Mesodermal cell (in vitro differentiated cells): Measurements from ENCODE around the gene FAM124A.

Experiments
- H3K27ac ChIP-seq: 2 replicates; pipeline ENCODE4 v1.7.0; 2013; ENCODE audit warnings: mild to moderate bottlenecking, low read depth, low read length, moderate library complexity; ENCODE audit not compliant: severe bottlenecking
- H3K36me3 ChIP-seq: 2 replicates; pipeline ENCODE4 v1.7.1; 2013; ENCODE audit warnings: mild to moderate bottlenecking, low read length, moderate library complexity; ENCODE audit not compliant: control insufficient read depth, insufficient read depth
- H3K4me1 ChIP-seq: one replicate; pipeline ENCODE4 v1.7.1; 2013; ENCODE audit warnings: mild to moderate bottlenecking, low read length; ENCODE audit not compliant: insufficient read depth, control insufficient read depth, poor library complexity, severe bottlenecking
- H3K4me3 ChIP-seq: 2 replicates; pipeline ENCODE4 v1.7.0; 2013; ENCODE audit warnings: low read length, control low read depth, mild to moderate bottlenecking; ENCODE audit not compliant: insufficient read depth, poor library complexity, severe bottlenecking; ENCODE audit errors: extremely low read depth
- H3K9me3 ChIP-seq: 2 replicates; pipeline ENCODE4 v1.7.1; 2013; ENCODE audit warnings: mild to moderate bottlenecking, low read length, moderate library complexity; ENCODE audit not compliant: control insufficient read depth
- WGBS, 2 experiments: methylation state at CpG; one replicate each; pipeline ENCODE4 v1.1.5; 2013; ENCODE audit warnings: missing lambda C conversion rate in 2 of 2; ENCODE audit not compliant: insufficient coverage in 2 of 2; 5-methylcytosine and 5-hydroxymethylcytosine counted together

The FAM124A gene

GRCh38 chr13:51193387-51193786 lies 28.8 kb upstream of the FAM124A start:
- Histone ChIP-seq H3K27ac (no peak overlapping the region), H3K4me1 (no peaks in the 10 kb centered on the region), H3K4me3 (no peak overlapping the region), H3K36me3 (no peaks in the 10 kb centered on the region), H3K9me3 (no peaks in the 10 kb centered on the region)
- WGBS, 2 experiments, result 90 to 100% methylated on average over 2 of the region's 2 CpGs

DNA sequence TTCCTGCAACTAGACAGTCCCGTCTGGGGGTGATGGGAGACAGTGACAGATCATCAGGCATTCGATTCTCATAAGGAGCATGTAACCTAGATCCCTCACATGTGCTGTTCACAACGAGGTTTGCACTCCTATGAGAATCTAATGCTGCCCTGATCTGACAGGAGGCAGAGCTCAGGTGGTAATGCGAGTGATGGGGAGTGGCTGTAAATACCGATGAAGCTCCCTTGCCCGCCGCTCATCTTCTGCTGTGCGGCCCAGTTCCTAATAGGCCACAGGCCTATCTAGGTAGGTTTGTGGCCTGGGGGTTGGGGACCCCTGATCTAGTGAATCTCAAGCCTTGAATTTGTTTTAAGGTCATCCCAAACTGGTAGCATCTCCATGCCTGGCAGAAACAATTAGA lies 27.3 kb upstream of the FAM124A start:
- H3K36me3 ChIP-seq, result no peaks in the 10 kb centered on the region
- no peak overlapping the region for H3K4me3 ChIP-seq
- no peaks in the 10 kb centered on the region for H3K4me1 ChIP-seq
- 84 to 93% methylated on average over 3 of the region's 8 CpGs for WGBS, 2 experiments
- H3K9me3 ChIP-seq, result no peaks in the 10 kb centered on the region
- no peak overlapping the region for H3K27ac ChIP-seq

DNA sequence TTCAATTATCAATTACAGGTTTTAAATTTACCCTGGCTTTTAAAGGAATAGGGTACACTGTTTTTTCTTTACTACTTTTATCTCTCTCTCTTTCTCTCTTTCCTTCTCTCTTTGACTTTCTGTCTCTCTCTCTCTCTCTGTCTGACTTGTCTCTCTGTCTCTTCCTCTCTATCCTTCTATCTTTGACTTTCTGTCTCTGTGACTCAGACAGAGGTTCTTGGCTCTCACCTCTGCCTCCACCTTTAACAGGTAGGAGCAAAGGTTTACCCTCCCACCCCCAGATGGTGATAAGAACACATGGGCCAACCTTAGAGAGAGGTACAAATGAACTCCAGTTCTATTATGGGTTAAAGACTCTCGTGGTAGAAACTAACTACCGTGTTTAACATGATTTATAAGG lies 20.3 kb upstream of the FAM124A start:
- WGBS, 2 experiments, result no CpG with 5 or more reads among the region's 2 CpGs
- H3K9me3 ChIP-seq, result no peaks in the 10 kb centered on the region
- H3K4me3 ChIP-seq, result no peak overlapping the region
- no peaks in the 10 kb centered on the region for H3K4me1 ChIP-seq
- no peak overlapping the region for H3K27ac ChIP-seq
- H3K36me3 ChIP-seq, result no peaks in the 10 kb centered on the region

DNA sequence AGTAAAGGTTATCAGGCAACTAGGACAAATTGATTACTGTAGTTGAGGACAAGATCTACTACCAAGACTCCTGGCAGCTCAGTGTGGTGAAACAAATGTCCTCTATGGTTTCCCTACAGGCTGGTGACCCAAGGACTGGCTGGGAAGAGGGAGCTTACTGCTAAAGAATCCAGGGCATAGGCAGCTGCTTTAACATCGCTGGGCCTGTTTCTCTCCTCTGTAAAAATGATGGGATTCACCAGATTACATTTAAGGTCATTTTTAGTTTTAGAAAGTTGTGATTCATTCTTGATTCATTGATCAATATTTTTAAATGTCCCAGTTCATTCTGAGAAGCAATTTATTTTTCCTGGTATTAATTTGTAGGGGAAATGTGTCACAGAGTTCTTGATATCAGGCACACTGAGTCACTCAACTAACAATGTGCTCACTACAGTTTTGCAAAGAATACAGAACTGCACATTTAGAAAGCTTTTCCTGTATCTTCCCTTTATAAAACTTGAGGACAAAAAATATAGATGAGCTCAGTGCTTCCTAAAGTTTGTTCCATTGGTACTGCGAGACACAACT lies 19.6 kb upstream of the FAM124A start:
- Histone ChIP-seq H3K4me3 (no peak overlapping the region), H3K9me3 (no peaks in the 10 kb centered on the region), H3K27ac (no peak overlapping the region), H3K36me3 (no peaks in the 10 kb centered on the region), H3K4me1 (no peaks in the 10 kb centered on the region)
- no CpG with 5 or more reads among the region's 2 CpGs for WGBS, 2 experiments

- no CpG with 5 or more reads among the region's 3 CpGs for WGBS, 2 experiments
- H3K4me1 ChIP-seq, result no peaks in the 10 kb centered on the region
- H3K4me3 ChIP-seq, result no peak overlapping the region
- no peaks in the 10 kb centered on the region for H3K36me3 ChIP-seq
- no peak overlapping the region for H3K27ac ChIP-seq
- no peaks in the 10 kb centered on the region for H3K9me3 ChIP-seq
Measured at GRCh38 chr13:51206584-51206983, 15.6 kb upstream of the FAM124A start.

DNA sequence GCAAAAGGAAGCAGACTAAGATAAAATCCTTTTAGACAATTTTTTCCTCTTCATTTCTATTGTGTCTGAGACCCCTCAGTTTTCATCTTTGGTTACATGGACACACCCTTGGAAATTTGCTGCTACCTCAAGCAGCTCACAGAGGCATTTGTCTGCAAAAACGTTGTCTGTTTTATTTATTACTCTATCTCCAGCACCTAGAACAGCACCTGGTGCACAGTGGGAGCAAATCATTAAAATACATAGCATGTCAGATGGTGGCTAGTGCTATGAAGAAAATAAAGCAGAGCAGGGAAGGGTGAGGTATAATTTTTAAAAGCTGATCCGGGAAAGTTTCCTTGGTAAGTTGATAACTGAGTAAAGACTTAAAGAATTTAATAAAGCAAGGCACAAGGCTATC lies 14.3 kb upstream of the FAM124A start:
- no peak overlapping the region for H3K4me3 ChIP-seq
- H3K36me3 ChIP-seq, result no peaks in the 10 kb centered on the region
- no peak overlapping the region for H3K27ac ChIP-seq
- H3K9me3 ChIP-seq, result no peaks in the 10 kb centered on the region
- no peaks in the 10 kb centered on the region for H3K4me1 ChIP-seq
- 83 to 88% methylated on average over 1 of the region's 2 CpGs for WGBS, 2 experiments

DNA sequence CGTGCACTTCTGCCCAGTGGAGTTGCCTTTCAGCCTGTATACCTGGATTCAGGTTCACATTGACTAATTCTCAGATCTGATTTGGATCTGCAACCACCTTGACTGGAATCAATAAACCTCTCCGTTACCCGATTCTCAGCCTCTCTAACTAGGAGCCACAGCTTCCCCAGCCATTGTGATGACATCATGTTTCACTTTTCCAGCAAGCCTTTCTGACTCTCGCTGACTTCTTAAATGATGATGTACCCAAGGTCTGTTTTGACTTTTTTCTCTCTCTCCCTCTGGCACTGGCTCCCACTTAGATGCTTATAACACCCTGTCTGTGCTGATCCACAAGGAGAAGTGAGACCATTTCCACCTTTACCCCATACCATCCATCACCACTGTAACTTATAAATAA lies 13.5 kb upstream of the FAM124A start:
- Histone ChIP-seq H3K27ac (no peak overlapping the region), H3K4me1 (no peaks in the 10 kb centered on the region), H3K9me3 (no peaks in the 10 kb centered on the region), H3K36me3 (no peaks in the 10 kb centered on the region), H3K4me3 (no peak overlapping the region)
- 77 to 90% methylated on average over 4 of the region's 4 CpGs for WGBS, 2 experiments

DNA sequence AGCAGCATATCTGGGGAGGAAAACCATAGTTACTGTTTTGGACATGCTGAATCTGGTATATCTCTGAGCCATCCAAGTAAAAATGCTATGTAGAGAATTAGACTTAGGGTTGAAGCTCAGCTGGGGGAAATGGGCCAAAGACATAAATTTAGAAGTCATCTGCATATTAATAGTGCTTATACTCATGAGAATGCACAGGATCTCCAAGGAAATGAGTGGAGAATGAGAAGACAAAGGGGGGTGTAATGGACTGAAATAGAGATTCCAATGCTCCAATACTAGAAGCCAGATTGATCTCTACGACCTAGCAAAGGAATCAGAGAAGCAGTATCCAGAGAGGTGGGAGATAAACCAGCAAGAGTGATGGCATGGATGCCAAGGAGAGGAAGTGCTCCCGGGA lies 10.3 kb upstream of the FAM124A start:
- Histone ChIP-seq H3K27ac (no peak overlapping the region), H3K4me3 (no peak overlapping the region), H3K9me3 (no peaks in the 10 kb centered on the region), H3K4me1 (no peaks in the 10 kb centered on the region), H3K36me3 (no peaks in the 10 kb centered on the region)
- WGBS, 2 experiments, result 33 to 50% methylated on average over 1 of the region's 2 CpGs

DNA sequence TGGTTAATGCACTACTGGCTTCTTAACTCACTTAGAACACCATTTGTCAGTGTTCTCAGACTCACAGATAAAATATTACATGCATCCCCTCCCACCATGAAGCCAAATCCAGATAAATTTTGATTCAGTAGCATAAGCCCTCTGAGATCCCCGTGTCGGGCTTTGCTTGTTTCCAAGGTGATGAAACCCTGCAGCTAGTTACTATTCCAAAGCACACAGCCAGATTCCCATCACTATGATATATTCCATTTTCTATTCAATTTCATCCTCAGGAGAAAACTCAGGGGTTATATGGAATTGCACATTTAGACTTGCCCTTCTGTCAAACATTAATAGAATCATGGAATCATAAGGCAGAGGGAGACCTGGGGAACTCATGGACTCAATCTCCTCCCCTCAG lies 9.4 kb upstream of the FAM124A start:
- Histone ChIP-seq H3K36me3 (no peaks in the 10 kb centered on the region), H3K4me1 (no peaks in the 10 kb centered on the region), H3K27ac (no peak overlapping the region), H3K9me3 (no peaks in the 10 kb centered on the region), H3K4me3 (no peak overlapping the region)
- 78 to 83% methylated on average over 2 of the region's 2 CpGs for whole genome bisulfite sequencing, 2 experiments

- H3K4me3 ChIP-seq, result no peak overlapping the region
- no peaks in the 10 kb centered on the region for H3K4me1 ChIP-seq
- H3K27ac ChIP-seq, result no peak overlapping the region
- 80 to 96% methylated on average over 1 to 3 of the region's 6 CpGs for WGBS, 2 experiments
- H3K36me3 ChIP-seq, result no peaks in the 10 kb centered on the region
- no peaks in the 10 kb centered on the region for H3K9me3 ChIP-seq
Measured at GRCh38 chr13:51213173-51213728, 8.9 kb upstream of the FAM124A start.

DNA sequence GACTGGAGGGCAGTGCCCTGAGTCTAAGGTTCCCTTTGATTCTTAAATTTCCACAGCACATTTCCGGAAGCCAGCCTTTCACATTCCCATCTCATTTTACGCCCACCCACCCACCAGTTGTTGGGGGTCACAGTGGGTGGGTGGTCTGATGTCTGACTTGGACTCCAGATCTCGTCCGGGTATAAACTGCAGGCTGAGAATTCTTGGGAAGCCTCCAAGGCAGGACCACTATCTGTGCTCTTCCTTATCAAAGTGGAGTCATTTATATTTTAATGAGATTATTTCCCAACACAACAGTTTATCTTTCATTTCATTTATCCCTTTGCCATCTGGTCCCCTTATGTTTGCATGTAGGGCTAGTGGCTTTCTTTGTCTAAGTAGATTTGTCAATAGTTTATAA lies 3.6 kb upstream of the FAM124A start:
- H3K9me3 ChIP-seq, result no peaks in the 10 kb centered on the region

More for the DNA sequence above, 3.6 kb upstream of the FAM124A start:
- Histone ChIP-seq H3K36me3 (no peaks in the 10 kb centered on the region), H3K27ac (no peak overlapping the region), H3K4me1 (no peaks in the 10 kb centered on the region), H3K4me3 (no peak overlapping the region)
- no CpG with 5 or more reads among the region's 4 CpGs for WGBS, 2 experiments
